Inflammatory macrophage (primary cell): ENCODE data around the gene NEGR1.

Source experiments
- DNase-seq, 2 donors: peaks; one replicate each; pipeline ENCODE4 v3.0.0-alpha.2; 2020 to 2022

The NEGR1 gene

DNA sequence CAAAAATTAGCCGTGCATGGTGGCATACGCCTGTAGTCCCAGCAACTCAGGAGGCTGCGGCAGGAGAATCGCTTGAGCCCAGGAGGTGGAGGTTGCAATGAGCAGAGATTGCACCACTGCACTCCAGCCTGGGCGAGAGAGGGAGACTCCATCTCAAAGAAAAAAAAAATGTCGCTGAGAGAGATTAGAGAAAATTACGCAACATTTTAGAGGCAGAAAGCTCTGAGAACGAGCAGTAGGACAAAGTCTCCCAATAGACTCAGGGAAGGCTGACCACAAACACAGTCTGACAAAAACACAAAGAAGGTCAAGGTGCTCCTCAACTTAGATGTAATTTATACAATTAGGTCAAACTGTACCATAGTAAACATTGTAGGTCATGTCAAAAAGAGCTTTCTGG is 833.9 kb downstream of the NEGR1 start:
- DNase-seq: no peak

DNA sequence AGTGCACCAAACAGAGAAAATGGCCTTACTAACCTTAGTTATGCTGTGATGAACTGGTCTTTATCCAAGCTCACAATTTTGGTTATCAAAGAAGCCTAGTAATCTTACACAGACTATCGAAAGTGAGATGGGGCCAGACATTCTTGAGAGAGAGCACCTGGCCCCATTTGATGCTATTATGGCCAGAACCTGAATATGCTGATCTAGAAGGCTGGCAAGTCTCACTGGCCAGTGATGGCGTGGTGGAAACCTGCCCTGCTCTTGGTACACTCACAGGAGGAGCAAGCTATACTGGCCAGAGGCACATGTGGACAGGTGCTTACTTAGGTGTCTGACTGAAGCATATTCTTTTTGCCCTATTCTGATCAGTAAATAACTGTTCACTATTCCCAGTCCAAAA is 843.7 kb downstream of the NEGR1 start:
- DNase-seq: no peak

DNA sequence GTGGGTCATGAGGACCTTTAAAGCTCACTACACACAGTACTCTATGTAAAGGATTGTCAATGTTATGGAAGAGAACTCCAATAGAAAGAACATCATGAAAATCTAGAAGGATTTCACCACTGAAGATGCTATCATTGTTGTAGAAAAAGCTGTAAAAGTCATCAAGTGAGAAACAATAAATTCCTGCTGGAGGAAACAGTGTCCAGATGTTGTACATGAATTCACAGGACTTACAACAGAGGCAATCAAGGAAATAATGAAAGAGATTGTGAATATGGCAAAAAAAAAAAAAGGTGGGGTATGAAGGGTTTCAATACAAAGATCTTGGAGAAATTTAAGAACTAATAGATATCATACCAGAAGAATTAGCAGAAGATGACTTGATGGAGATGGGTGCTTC is 846.4 kb downstream of the NEGR1 start:
- no peak for DNase-seq

DNA sequence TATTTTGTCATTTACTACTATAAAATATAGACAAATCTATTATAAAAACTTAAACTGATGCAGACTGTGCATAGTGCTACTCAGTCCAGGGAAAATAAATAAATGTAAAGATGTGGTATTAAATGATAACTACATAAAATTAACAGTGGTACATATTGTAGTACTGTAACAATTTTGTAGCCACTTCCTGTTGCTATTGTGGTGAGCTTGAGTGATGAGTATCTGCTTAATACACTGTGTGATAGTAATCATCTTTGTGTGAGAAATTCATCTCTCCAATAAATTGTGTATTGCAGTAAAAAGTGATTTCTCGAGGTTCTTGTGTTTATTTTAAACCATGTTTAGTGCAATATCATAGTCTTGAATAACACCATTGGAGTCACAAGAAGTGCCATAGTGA is 848.1 kb downstream of the NEGR1 start:
- no peak for DNase-seq

DNA sequence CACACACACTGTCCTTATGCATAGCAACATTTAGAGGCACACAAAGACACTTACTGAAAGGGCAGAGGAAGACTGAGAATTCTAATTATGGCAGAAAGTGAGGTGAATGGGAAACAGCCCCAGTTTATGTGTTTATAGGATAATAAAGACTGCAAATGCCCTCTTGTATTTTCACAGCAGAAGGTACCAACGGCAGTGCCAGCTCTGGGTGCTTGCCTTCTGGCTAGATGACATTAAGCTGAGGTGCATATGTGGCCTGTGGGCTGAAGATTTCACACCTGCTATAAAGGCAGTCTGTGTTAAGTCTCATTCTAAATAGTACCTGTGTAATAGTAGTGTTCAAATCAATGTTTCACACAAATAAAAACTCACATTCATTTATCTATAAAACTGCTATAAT is 854.3 kb downstream of the NEGR1 start:
- DNase-seq: no peak

DNA sequence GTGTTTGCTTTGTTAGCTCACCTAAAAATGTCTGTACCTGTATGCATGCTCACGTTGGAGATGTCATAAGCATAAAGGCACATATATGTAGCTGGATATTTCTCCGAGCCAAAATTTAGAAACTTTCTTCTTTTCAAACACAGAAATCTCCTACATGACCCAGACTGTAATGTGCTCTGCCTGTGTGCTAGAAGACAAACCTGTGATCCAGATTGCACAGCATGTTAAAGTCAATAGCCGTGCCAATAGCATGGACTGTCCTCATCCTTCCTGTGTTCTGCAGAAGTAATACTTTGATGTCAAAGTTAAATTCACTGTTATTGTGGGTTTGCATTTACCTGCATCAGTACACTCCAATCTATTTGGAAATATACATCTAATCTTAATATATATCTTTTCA is 855.3 kb downstream of the NEGR1 start:
- no peak for DNase-seq

DNA sequence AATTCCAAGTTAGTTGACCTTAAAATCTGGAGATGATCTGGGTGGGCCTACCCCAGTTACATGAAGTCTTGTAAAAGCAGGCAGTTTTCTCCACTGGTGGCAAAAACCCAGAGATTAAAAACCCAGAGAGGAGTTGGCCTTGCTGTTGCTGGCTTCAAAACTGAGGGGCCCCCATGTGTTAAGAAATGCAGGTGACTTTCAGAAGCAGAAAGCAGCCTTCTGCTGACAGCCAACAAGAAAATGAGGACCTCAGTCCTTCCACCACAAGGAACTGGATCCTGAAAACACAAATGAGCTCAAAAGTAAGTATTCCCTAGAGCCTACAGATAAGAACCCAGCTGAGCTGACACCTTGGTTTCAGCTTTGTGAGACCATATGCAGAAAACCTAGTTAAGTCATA is 857.8 kb downstream of the NEGR1 start:
- no peak for DNase-seq

DNA sequence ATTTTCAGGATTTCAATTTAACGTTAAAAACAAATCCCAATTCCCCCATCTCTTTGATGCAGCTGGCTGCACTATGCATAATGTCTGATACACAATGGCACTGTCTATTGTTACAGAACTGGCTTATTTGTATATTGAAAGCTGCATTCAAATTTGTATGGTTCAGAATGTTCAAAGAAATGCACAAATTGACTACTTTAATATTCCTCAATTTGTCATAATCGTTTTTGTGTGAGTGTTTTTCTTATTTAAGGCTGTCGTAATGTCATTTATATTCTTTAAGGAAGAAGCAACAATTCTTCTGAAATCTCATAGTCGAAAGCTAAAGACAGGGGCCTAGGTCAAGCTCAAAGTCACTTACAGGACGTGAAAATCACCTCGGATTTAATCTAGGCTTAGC is 860.1 kb downstream of the NEGR1 start:
- DNase-seq: no peak

DNA sequence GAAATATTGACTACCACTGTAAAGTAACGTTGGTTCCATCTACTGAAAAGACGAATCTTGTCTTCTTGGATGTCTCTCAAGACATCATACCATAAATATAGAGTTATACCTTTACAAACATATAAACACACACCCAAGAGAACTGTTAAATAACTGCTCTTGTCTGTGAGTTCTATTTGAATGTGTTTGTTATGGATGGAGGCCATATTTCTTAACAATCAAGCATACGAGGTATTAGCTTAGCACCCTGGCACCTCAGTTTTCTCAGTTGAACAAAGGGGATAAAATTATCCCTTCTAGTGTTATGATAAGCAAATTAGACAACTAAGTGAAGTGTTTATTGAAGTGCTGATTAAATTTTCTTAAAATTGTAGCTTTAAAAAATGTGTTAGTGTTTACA is 864.9 kb downstream of the NEGR1 start:
- DNase-seq: no peak

DNA sequence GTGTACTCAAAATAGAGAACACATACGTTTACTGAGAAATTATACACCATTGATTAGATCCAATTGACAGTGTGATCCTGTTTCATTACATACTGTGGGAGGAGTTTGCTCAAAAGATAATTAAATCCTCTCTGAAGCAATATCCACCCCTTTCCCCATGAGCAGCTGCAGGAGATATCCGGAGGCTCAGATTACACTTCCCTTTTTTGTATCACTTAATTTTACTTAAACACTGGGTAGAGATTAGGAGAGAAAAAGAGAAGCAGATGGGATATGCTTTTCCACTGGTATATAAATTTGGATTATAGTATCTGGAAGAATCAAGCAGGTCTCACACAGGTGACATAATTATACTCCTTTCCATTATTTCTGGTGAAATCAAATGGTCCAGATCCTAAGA is 868.2 kb downstream of the NEGR1 start:
- DNase-seq: peak; percentile 17 to 67

DNA sequence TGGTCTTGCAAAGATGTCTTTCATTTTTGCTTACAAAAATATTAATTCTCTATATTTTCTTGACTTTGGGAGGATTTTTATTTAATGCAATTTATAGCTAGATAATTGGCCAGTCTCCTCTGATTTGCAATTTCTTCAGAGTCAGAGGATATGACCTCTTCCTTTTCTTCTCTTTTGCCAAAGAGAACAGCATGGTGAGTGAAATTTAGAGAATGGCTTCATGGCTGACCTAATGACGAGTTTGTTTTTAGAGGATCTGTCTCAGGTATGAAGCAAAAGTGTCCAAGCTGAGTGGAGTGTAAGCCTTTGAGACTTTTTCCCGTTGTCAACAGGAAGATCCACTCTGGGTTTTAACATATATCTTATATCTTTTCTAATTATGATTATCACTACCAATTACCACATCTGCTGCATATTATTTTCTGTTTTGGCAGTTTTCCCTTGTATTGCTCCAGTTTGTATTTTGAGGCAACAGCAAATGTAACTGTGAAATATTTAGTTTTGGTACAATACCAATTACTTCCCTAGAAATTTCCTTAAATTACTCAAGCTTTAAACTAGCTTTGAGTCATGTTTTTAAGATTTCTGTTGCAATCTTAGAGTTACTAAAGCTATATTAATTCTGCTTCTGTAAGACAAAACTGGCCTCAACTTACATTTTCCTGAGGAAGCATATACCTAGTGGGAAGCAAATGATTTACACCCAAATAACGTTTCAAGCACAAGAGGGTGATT is 868.7 kb downstream of the NEGR1 start:
- peak in 1 of 2 donors; percentile 84 for DNase-seq

DNA sequence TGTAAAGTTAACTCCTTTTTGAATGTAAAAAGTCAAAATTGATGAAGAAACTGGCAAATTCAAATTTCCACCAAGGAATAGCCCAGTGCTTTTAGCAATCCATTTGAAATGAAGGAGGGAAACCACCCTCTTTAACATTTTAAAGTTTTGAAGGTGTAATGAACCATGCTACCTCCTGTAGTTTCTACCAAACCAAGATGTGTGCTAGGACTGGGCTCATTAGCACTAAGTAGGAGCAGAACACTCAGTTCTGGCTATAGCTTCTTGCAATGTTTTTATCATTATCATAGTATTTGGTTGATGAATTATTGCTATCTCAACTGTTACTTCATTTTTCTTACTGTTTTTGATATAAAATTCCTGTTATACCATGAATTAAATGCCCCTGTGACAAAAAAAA is 882.3 kb downstream of the NEGR1 start:
- DNase-seq: no peak

DNA sequence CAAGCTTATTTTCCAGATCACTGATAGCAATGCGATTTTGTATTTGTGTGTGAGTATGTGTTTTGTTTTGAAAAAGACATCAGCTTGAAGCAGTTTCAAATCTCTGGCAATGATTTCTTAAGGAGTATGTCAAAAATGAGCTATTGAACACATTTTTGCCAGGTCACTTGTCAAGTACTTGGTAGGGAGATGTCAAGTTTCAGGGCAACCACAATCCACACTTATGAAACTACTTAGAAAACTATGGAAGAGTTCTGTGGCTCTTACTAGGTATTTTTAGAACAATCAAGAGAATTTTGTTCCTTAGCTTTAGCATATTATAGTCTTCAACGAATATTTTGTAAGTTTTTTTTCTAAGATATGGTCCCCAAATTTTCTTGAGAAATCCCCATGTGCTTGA is 882.7 kb downstream of the NEGR1 start:
- no peak for DNase-seq

DNA sequence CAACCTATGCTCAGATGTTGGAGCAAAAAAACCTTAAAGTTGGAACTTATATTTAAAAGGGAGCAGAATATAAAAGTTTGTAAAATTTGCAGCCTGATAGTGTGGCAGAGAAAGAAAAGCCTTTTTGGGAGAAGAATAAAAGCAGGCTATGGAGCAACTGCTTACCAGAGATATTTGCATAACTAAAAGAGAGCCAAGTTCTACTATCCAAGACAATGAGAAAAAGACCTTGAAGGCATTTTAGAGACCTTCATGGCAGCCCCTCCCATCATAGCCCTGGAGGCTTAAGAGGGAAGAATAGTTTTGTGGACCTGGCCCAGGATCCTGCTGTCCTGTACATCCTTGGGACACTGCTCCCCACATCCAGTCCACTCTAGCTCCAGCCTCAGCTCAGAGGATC is 889.0 kb downstream of the NEGR1 start:
- no peak for DNase-seq

DNA sequence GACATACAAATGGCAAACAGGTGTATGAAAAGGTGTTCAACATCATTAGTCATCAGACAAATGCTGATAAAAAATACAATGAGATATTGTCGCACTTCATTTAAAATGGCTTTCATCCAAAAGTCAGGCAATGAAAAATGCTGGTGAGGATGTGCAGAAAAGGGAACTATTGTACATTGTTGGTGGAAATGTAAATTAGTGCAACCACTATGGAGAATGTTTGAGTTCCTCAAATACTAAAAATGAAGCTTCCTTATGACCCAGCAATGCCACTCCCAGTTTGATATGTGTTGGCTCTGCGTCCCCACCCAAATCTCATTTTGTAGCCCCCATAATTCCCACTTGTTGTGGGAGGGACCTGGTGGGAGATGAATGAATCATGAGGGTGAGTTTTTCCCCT is 891.8 kb downstream of the NEGR1 start:
- DNase-seq: peak in 1 of 2 donors; percentile 13

DNA sequence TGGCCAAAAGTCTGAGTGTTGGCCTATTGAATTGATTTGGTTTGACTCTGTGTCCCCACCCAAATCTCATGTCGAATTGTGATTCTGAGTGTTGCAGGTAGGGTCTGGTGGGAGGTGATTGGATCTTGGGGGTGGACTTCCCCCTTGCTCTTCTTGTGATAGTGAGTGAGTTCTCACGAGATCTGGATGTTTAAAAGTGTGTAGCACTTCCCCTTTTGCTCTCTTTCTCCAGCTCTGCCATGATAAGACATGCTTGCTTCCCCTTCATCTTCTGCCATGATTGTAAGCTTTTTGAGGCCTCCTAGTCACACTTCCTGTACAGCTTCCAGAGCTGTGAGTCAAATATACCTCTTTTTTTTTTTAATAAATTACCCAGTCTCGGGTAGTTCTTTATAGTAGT is 904.5 kb downstream of the NEGR1 start:
- no peak for DNase-seq

DNA sequence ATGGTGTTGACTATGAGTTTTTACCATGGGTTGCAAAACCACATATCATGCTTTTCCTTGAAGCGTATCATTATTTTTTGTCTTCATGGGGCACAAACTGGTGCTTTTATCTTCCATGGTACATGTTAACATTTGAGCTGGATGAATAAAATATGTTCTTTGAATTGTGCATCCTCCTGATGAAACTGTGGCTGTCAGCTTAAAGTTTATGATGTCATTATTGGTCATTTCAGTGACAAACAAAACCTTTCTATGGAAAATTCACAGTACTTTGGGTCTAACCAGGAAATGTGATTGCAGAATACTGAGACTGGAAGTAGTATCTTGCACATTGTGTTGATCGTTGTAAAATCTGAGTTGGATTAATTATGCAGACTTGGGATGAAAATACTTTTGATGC is 909.8 kb downstream of the NEGR1 start:
- no peak for DNase-seq

DNA sequence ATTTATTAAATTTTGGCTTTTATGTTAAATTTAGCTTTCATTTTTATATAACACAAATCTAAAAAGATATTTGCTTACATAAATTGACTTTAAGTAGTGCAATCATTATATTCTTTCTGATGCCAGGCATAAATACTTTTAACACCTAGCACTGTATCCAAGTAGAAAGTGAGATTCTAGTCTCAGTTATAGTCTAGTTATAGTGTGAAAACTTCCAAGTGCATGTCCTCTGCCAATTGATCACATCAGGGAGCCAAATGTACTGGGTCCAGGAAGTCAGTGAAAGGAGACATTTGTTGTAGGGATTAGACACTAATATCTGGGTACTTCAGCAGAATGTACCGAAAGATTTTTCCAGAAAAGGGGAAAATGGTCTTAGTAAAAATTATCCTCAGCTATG is 910.8 kb downstream of the NEGR1 start:
- no peak for DNase-seq

DNA sequence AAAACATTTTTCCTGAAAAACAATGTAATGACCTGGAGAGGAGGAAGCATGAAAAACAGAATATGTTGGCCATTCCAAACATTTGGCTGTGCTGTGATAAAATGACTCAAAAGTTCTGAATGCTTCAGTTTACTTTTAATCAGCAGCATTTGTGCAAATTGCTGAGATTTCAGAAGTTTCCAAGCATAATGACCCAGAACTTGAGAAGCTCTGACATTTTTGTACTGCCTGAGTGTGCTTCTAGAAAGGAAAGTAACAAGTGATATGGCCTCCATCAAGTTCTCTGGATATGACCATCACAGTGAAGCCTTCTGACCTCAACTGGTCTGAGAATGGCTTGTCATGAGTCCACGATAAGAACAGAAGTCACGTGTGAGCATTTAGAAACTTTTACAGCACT is 918.1 kb downstream of the NEGR1 start:
- no peak for DNase-seq

DNA sequence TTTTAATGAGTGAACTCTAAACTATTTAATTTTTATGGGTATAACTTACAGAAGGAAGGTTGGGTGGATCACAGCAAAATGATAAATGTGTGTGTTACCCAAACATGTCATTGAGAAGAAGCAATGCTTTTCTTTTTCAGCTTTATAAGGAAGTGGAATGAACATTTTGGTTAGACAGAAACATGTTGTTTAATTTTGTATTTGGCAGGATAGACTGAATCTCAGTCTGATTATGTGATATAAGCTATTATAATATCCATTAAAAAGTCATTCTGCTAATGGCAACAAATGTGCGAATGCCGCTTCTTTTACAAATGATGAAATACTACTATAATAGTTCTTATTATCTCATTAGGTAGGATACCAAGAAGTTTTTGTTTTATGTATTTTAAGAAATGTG is 919.6 kb downstream of the NEGR1 start:
- DNase-seq: no peak

DNA sequence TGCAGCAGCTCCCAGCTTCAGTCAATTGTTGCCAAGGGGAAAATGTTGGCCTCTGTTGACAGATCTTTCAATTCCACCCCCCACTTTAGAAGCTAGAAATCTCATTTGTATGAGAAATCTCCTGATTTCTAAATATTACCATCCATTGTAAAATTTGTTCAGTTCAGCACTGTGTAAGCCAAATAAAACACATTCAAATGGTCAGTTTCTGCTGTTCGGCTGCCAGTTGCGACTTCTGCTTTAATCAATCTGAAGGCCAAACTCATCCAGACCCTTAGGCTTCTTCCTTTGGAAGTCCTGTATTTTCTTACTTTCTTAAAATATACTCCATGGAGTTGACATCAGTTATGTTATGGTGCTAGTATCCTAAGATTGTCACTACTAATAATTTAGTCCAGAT is 920.3 kb downstream of the NEGR1 start:
- DNase-seq: no peak

DNA sequence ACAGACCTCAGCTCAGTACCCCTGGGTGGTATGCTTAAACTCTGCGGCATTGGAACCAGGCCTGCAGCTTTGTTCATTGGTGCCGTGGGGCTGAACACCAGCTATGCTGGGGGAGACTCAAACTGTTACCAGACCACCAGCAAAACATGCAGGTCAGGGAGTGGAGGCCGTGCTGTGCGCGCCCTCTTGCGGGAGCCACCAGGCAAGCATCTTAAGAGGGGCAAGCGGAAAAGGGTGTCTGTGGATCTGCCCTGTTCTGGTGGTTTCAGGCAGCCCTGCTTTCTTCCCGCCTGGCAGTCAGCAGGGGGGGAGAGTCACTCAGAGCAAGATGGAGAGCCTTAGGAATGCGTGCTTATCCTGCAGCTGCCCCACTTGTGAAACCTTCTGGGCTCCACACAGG is 924.6 kb downstream of the NEGR1 start:
- DNase-seq: no peak

DNA sequence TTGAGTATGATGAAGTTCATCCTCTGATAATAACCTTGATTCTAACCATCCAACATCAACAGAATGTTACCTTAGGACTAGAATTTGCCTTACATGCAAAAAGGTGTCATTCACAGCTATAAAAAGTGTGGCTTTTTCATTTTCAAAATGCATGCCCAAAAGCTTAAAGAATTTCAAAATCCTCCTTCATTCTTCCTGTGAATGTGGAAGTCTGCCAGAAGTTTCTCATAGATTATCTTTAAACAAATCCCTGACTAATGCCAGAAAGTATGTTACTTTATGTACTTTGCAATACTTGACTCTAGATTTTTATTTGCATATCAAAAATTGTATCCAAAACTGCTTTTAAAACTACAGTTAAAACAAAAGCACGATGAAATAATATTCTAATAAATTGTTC is 930.9 kb downstream of the NEGR1 start:
- DNase-seq: no peak

DNA sequence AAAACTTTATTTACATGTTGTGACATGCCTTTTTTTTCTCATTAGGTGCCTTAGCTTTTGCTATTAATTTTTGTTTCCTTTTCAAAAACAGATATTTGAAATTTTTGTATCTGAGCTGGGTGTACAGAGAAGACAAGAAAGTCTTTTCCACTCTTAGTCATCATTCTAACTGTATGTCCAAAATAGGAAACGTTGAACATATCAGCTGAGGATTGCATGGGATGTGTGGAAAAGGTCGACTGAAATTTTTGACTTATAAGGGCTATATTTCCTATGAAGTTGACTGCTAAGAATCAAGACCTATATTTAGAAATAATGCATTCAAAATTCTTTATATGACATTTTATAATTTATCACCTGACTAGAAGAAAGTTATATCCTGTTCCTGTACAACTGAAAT is 931.5 kb downstream of the NEGR1 start:
- no peak for DNase-seq

DNA sequence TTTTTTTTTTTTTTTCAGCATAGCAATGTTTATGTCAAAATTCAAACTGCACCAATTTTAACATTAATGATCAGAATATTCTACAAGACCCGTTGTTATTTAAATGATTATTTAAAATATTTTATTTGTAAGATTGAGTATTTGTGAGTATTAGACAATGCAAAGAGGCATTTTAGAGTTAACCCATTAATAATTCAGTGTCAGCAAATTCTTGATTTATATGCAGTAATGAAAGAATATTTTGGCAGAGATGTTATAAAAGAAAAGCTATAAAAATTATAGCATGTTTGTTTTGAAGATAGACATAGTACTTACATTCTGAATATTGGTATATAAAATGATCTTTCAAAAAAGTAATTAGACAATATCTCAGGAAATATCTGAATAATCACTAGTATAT is 932.0 kb downstream of the NEGR1 start:
- no peak for DNase-seq
